GM18868 (cell line): ENCODE measurements around the gene USPL1.
"Not testable (repeated sequence)": the region's sequence is repeated elsewhere in the genome, so short reads cannot be mapped to it uniquely, and the experiment has no call there.

Experiments
- ATAC-seq: cut with Tn5 transposase; IDR thresholded peaks from one replicate; pipeline ENCODE4 v1.9.1; 2021; ENCODE audit warnings: mild to moderate bottlenecking, moderate library complexity; ENCODE audit not compliant: unreplicated experiment

Gene USPL1

DNA sequence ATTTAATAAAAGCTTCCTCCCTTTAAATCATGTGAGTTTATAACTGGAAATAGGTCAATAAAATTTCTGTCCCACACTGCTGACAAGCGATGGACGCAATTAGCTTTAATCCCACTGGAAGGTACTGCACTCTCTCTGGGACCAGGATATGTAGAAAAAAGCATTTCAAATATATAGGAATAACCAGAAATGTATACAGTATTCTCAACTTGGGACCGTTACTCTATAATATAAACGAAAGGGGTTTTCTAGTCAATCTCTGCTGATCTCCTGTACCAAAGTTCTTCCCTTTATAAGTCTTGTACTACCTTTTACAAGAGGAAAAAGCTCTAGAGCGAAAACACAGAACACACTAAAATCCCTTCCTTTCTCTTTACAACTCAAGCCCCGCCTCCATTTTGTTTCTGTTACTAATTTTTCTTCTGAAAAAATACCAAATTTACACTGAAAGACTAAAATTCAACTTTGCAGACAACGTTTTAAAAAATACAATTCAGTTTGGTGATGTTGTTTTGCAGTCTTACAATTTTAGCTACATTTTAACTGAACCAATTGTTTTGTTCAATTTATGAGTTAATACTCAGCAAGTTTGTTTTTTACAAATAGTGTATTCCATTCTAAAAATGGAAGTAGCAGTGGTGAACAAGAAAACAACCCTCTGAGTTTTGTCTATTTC lies 1.7 kb upstream of the USPL1 start:
- ATAC-seq = no peak

DNA sequence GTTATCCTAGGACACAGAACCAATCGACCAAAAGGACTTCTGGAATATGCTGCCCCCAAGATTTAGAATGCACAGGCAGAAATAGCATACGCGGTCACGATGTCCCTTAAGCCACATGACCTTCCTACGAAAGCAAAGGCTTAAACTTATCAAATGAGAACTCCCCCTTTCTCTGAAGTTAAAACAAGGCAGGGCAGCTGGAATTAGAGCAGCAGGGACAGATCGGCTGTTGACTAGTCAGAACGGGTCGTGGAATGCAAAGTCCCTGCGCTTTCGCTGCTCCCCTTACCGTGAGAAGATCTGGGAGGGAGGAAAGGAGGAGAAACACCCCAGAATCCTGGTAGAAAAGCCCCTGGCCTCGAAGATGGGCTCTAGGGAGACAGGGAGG lies 799 bp upstream of the USPL1 start:
- ATAC-seq = peak; percentile 18

DNA sequence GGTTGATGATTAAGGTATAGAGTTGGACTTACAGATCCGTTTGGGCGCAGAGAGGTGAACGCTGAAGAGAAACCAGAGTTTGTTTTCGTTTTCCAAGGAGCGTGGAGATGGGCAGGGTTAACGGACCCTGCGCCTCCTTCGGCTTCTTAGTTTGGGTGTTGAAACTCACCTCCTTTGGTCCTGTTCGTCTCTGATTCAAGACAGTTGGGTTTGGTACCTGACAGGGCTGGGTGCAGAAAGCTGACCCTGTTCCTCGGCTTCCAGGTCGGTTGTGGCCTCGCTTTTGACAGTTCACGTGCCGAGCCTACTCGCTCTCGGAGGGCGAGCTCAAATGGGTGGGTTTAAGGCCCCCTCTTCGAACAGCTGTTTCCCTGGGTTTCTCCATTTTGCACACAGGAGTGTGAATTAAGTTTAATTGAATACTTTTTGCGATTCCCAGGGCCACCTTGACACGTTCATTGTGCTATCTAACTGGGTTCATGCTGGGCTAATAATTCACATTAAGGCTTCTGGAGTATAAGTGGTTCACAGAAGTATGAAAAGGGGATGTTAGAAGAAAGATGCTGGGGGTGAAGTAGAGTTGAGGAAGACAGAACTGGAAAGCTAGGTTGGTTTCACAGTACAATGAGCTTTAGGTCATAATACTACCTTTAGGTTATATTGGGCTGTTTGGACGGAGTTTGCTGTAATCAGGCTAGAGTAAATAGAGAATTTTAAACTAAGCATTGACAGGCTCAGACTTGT lies 638 bp downstream of the USPL1 start:
- no peak for ATAC-seq

DNA sequence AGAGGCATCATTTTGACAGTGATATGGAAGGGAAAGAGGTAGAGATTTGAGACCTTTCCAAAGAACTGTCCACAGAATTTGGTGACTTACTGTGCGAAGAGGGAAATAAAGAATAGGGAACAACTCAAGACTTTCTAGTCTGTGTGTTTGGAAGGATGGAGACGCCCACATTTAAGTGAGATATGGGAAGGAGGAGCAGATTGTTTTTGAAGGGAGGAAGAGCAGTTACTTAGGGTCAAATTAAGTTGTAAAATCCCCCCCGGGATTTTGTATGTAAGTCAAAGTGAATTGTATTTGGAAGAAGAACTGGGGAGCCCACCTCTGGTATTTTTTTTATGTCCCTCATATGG lies 1.2 kb downstream of the USPL1 start:
- ATAC-seq = no peak

DNA sequence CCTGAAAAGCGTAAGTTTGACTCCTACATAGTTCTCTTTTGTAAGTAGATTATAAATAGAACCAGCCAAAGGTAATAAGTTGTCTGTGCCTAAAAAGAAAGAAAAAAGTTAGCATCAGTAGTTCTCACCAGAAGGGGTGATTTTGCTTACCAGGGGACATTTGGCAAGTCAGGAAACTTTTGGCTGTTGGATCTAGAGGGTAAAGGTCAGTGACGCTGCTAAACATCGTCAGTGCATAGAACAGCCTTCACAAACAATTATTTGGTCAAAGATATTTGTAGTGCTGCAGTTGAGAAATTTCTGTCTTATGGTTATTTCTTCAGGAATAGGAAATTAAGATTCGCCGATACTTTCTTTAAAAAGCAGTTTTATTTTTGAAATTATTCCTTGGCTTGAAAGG lies 2.0 kb downstream of the USPL1 start:
- no peak for ATAC-seq

DNA sequence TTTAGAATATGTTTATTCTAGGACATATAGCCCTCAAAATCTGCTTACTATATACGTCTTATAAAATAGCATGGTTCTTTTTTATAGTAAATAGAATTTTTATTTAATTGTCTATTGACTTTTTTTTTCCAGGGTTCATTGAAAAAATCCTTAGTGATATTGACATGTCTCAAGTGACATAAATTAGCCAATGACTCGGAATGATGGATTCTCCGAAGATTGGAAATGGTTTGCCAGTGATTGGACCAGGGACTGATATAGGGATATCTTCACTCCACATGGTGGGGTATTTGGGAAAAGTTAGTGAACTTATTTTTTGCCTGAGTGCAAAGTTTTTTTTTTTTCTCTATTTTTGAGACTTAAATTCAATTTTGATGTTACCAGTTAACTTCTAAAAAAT lies 3.2 kb downstream of the USPL1 start:
- no peak for ATAC-seq

DNA sequence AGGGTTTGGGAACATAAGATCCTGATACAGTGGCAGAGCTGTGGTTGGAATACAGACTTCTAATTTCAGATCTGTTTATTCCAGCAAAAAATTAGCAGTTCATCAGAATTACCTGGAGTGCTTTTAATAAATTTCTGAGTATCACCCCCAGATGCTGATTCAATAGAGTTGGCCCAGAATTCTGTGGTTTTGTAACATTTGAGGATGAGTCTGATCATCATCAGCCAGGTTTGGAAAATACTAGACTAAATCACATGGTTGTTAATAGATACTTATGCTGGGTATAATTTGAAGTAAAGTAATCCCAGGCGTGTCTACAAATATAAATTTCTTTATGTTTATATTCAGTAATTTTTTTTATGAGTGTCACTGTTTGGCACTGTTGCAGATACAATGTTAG lies 4.8 kb downstream of the USPL1 start:
- ATAC-seq = no peak

DNA sequence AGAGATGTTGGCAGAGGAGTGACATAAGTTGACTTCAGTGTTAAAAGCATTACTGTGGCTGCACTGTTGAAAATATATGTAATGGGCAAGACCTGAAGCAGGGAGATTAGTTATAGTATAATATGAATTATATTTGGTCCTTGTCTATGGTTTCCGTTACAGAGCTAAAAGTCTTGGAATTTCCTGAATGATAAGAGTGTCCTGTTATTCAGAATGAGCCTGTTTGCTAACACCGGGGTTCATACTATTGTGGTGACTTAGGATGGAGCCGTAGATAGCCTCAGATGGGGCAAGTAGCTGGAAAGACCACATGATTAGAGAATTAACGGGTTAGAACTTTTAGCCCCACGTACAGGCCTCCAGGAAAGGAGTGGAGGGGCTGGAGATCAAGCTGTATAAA lies 5.7 kb downstream of the USPL1 start:
- ATAC-seq = no peak

DNA sequence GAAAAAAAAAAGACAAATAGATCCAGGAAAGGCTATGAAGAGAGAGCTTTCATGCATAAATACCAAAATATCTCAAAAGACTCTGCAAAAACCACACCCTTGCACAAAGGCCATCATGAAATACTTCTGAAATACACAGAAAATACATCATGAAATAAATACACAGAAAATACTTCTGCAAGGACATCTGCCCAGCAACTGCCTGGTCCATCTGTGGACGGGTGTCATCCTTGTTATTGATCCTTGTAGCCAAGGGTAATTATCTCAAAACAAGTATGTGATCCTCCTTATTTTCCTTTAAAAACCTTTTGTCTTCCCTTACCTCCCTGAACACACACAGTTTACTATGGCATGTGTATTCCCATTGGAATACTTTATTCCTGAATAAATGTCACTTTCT lies 6.9 kb downstream of the USPL1 start:
- no peak for ATAC-seq

DNA sequence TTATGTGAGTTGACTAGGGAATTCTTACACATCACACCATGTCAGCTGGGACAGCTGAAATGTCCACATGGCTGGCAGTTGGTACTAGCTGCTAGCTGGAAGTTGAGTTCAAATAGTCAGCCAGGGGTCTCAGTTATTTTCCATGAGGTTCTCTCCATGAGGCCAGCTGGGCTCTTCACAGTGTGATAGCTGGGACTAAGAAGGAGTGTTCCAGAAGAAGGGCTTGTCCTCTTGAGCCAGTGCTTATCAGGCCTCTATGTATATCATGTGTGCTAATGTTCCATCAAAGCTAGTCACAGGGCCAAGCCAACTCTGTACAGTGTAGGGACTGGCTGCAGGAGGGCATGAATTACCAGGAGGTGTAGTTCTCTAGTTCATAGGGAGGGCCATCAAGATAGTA lies 11.8 kb downstream of the USPL1 start:
- no peak for ATAC-seq

DNA sequence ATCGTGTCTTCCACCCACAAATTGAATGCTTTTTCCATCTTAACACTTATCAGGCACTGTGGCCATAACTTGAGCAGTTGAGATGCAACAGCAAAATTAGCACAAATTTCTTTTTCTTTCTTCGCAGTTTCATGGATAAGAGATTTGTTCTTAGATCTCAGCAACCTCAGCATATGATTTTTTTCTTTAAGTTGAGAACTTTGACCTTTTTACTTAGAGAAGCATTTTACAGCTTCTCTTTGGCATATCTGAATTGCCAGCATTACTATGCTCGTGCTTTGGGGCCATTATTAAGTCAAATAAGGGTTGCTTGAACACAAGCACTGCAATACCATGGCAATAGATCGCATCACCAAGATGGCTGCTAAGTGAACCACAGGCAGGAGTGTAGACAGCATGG lies 16.1 kb downstream of the USPL1 start:
- no peak for ATAC-seq

DNA sequence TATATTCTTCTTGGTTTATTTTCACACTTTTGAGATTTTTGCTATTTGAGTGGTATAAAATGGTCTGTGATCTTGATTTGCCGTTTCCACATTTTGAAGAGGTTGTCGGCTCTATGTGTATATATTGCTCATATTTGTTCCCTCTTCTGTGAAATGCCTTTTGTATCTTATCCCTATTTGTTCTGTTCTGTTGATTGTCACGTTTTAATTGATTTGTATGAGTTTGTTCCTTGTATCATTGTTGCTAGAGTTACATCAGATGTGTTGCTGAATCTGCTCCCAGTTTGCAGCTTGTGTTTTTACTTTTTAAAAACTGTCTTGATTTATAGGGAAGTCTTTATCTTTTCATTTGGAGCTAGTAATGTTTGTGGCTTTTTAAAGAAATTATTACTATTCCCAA lies 17.1 kb downstream of the USPL1 start:
- ATAC-seq = no peak

DNA sequence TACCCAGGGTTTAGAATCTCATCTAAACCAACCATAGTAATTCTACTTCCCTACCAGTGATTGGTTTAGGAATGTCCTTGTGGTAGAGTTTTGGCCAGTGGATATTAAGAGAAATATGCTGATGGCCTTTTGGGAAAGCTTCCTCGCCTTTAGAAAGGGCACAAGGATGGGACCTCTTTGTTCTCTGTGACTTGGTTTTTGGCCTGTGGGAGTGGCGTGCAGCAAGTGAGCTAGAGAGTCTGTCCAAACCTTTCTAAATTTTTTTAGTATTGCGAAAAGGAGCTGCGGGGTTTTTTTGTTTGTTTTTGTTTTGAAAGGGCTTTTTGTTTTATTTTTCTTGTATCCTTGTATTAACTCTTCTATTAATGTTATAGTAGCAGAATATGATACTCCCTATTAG lies 20.6 kb downstream of the USPL1 start:
- no peak for ATAC-seq

DNA sequence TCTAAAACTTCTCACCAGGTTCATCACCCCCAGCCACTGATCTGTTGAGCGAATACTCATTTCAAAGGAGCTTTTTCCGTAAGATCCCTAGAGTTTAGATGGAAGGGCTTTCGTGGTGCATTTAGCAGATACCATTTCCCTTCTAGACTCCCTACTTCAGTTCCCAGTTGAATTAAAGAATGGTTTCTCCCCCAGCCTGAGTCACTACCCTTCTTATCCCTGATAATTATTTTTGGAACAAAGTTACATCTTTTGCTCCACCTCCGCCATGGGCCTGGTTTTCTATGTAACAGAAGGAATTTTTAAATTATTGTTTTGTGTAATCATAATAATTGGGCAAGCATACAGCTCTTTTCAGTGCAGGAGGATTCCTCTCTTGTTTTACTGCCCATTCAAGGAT lies 22.0 kb downstream of the USPL1 start:
- ATAC-seq = no peak

DNA sequence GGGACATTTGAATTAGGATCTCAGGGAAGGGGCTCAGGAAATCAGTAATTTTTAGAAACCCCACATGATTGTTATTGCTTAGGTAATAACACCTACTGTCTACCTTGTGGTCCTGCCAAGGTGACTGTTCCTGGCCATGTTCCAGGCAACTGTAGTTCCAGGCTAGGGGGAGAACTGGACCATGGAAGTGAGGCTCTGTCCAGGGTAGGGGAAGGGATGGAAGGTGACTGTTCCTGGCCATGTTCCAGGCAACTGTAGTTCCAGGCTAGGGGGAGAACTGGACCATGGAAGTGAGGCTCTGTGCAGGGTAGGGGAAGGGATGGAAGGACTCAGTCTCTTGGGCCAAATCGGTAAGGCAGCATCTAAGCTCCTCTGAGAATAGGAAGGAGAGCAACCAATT lies 23.5 kb downstream of the USPL1 start:
- ATAC-seq = not testable (repeated sequence)

DNA sequence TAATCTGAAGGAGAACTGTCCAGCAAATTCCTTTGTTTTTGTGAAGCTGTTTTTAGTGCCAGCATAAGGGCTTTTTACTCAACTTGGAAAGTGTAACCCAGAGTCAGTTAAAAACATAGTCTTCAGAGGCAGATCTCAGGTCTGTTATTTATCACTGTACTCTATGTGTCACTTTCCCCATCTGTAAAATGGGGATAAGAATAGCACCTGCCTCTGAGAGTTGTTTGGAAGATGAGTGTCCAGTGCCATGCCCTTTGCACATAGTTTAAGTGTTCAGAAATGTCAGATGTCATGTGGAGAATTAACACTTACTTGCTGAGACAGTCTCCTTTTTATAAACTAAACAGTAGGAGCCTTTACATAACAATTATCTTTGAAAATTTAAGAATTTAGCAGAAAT lies 27.9 kb downstream of the USPL1 start:
- ATAC-seq = no peak

DNA sequence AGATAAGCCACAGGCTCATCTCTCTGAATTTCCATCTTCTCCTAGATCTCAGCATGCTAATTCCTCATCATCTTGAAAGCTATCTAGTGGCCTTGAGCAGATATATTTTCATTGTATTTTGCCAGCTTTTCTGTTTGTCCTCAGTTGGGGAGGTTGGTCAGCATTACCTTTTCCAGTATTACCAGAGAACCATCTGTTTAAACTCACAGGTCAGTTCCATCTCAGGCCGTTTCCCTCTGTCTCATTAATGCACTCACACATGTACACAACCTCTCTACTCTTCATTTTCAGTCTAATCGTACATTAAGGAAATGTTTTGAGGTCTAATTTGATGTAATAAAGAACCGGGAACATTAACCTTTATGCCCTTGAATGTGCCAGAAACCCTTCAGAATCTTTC lies 29.7 kb downstream of the USPL1 start:
- ATAC-seq = no peak

DNA sequence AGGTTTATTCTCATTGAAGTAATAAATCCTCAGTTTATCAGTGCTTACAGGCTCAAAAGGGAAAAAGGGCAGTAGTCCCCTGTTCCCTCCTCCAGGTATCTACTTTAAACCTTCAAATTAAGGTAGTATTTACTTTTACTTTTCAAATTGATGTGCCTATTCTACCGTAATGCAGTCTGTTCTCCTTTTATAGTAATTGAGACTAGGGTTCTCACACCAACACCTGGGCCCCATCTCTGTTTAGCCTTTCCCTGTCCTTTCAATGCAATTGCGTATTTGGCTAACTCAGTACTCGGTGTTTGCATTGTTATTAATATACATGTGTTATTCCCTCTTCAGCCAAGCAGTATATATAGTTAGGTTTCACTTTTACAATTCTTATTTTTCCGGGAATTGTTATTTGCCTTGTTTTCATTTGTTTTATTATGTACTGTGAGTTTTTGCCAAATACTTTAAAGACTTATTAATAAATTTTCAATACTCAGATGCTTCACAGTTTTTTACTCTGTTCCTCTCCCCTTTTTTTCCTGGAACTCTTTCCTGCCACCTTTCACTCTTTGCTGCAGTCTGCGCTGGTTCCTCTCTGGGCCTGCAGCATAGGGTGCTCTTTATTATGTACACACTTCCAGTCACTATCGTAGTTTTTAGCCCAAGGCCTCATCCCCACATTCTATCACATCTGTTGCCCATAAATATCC lies 30.3 kb downstream of the USPL1 start:
- ATAC-seq = peak; percentile 57

DNA sequence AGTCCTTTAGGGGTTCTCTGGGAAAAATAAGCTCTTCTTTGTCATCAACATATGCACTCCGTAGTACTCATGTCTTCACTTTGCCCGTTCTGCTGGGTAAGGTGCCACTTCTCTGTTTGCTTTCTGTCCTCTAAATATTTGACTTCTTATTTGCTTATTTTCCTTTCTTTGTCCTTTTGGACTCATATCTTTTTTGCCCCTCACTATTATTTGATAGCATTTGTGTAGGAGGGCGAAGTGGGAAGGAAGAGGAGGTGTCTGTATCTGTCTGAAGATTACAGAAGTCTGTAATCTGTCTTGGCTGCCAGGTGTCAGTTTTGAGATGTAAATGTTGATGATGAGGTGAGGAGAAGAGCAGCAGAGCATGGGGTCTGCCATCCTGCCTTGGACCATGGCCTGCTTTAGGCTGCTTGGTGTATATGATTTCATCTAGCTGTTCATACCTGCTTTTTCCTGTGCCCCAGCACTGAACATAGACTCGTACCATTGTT lies 30.8 kb downstream of the USPL1 start:
- ATAC-seq = no peak

DNA sequence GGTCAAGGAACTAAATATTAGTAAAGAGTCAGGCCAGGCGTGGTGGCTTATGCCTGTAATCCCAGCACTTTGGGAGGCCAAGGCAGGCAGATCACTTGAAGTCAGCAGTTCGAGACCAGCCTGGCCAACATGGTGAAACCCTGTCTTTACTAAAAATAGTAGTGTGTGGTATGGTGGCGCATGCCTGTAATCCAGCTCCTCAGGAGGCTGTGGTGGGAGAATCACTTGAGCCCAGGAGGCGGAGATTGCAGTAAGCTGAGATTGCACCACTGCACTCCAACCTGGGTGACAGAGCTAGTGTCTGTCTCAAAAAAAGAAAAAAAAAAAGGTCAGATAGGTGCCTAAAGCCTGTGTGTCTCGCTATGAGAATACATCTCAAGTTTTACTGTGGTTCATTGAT lies 33.9 kb downstream of the USPL1 start:
- not testable (repeated sequence) for ATAC-seq

DNA sequence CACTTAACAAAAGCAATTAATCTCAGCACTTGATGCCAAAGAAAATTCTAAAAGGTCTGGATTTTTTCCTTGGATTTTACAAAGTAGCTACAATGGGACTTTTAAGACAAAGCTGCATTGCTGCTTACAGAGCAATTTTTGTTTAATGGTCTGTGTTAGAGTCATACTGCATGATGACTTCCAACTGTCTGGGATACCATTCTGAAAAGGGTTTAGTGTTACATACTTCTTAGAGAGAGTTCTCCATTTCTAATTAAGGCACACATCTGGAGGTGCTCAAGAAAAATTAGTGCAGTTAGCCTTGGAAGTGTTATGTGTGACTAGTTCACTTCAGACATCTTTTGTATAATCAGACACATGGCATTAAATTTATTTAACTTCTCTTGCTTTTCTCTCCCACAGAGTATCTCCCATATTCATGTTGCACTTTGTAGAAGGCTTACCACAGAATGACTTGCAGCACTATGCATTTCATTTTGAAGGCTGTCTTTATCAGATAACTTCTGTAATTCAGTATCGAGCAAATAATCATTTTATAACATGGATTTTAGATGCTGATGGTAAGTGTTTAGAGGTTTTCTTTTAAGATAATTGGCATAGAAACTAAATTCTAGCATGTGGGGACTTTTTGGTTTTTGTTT lies 35.1 kb downstream of the USPL1 start:
- no peak for ATAC-seq

DNA sequence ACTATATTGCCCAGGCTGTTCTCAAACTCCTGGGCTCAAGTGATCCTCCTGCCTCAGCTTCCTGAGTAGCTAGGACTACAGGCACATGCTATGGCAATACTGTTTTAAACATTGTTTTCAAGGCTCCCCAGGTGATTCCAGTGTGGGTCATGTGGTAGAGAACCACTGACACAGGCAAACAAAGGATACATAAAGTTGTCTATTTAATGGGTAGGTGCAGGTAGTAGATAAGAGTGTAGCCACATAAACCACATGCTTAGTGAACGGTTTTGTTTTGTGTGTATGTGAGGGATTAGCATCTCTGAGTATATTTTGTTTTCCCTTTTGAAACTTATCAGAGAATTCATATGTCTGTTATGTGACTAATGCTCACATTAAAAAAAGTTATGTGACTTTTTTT lies 36.7 kb downstream of the USPL1 start:
- peak; percentile 79 for ATAC-seq
